HCT116 (cell line): ENCODE results near the gene ZNF628. TPM values are rescaled to one million over a fixed set of nuclear protein-coding genes. Genes with fewer than 3 reads are reported as not detected.

Experiments used
- ATAC-seq: fragments of 200-7000 bp; cut with Tn5 transposase; 2 replicates; pipeline ENCODE4 v1.9.1; 2020; ENCODE audit warnings: mild to moderate bottlenecking, moderate library complexity
- BruUV-seq: library from RNA; stranded (reverse); fragments of 400-500 nt; replicated peaks from 2 replicates; lab custom pipeline; 2021; lab: Mats Ljungman, UMichigan
- CTCF ChIA-PET: fragments of 300-600 bp; sonication (Branson Sonifier 250); formaldehyde crosslinking; loops from one replicate; lab custom pipeline; 2021; ENCODE audit warnings: antibody characterized with exemption; lab: Charles Lee
- POLR2A ChIA-PET: fragments of 300-600, 350-600 bp; sonication (Branson Sonifier 250); formaldehyde crosslinking; loops from one replicate; lab custom pipeline; 2021; ENCODE audit warnings: antibody characterized with exemption; lab: Charles Lee
- RAD21 ChIA-PET, 2 experiments: fragments of 300-600 bp; sonication (Branson Sonifier 250); formaldehyde crosslinking; loops; one replicate each; lab custom pipeline; 2023; ENCODE audit warnings: low total read pairs in 2 of 2; ENCODE audit not compliant: uncharacterized antibody in 2 of 2, unreplicated experiment in 2 of 2, low non-redundant PET in 1 of 2; lab: Charles Lee
- DNase-seq: peaks from one replicate; pipeline ENCODE4 v3.0.0-alpha.2; 2010; ENCODE audit warnings: low read depth, low spot score
- H2AFZ ChIP-seq: fragments of 200-600 bp; shearing (Covaris generic), sonication (generic); 2 replicates; pipeline ENCODE4 v1.6.1; 2017; ENCODE audit warnings: low read depth, mixed run types, mixed read lengths, antibody characterized with exemption, low read length; ENCODE audit not compliant: poor library complexity, severe bottlenecking
- H3K27ac ChIP-seq: 2 replicates; pipeline ENCODE4 v1.5.1; 2012; ENCODE audit warnings: low read depth, low read length
- H3K27me3 ChIP-seq: fragments of 200-600 bp; sonication (generic); 2 replicates; pipeline ENCODE4 v1.6.1; 2016; ENCODE audit warnings: mixed run types, low read length, mixed read lengths; ENCODE audit not compliant: insufficient read depth
- H3K36me3 ChIP-seq, 2 experiments: fragments of 200-500 bp in 1 of 2; fragments of 200-600 bp in 1 of 2; sonication (Bioruptor generic) in 1 of 2; sonication (generic) in 1 of 2; 2 replicates each; pipeline versions ENCODE4 v1.5.1 to v1.6.1; 2014 to 2016; ENCODE audit warnings: low read length in 2 of 2, inconsistent platforms in 1 of 2, mixed read lengths in 1 of 2, mixed run types in 1 of 2; ENCODE audit not compliant: insufficient read depth in 2 of 2, control insufficient read depth in 1 of 2
- H3K4me1 ChIP-seq, 2 experiments: fragments of 200-600 bp in 1 of 2; sonication (generic) in 1 of 2; 2 replicates each; pipeline versions ENCODE4 v1.5.1 to v1.6.1; 2012 to 2017; ENCODE audit warnings: low read length in 2 of 2, inconsistent platforms in 1 of 2, mild to moderate bottlenecking in 1 of 2, mixed read lengths in 1 of 2, mixed run types in 1 of 2, moderate library complexity in 1 of 2; ENCODE audit not compliant: insufficient read depth in 2 of 2, control insufficient read depth in 1 of 2
- H3K4me2 ChIP-seq: fragments of 200-600 bp; sonication (generic); 2 replicates; pipeline ENCODE4 v1.6.1; 2017; ENCODE audit warnings: mixed run types, low read length, mixed read lengths
- H3K4me3 ChIP-seq, 2 experiments: fragments of 200-600 bp in 1 of 2; sonication (generic) in 1 of 2; replicated peaks in 1 of 2; 2 replicates each; pipeline ENCODE4 v1.5.1; 2011 to 2016; ENCODE audit warnings: low read length in 2 of 2, control low read depth in 1 of 2, low read depth in 1 of 2, mild to moderate bottlenecking in 1 of 2, mixed read lengths in 1 of 2, mixed run types in 1 of 2
- H3K79me2 ChIP-seq: fragments of 200-600 bp; sonication (generic); 2 replicates; pipeline ENCODE4 v1.6.1; 2017; ENCODE audit warnings: mild to moderate bottlenecking, mixed run types, low read length, moderate library complexity, mixed read lengths; ENCODE audit not compliant: insufficient read depth
- H3K9ac ChIP-seq: fragments of 200-600 bp; sonication (generic); 2 replicates; pipeline ENCODE4 v1.6.1; 2016; ENCODE audit warnings: low read length, mixed read lengths
- H3K9me2 ChIP-seq: fragments of 200-600 bp; sonication (generic), shearing (Covaris generic); 2 replicates; pipeline ENCODE4 v1.6.1; 2017; ENCODE audit warnings: mixed run types, mild to moderate bottlenecking, moderate library complexity; ENCODE audit not compliant: insufficient read depth
- H3K9me3 ChIP-seq, 2 experiments: fragments of 200-500 bp in 1 of 2; fragments of 200-600 bp in 1 of 2; sonication (Bioruptor generic) in 1 of 2; sonication (generic) in 1 of 2; 2 replicates each; pipeline ENCODE4 v1.6.1; 2014 to 2017; ENCODE audit warnings: low read length in 2 of 2, mixed read lengths in 2 of 2, inconsistent platforms in 1 of 2, low read depth in 1 of 2, mild to moderate bottlenecking in 1 of 2, mixed run types in 1 of 2, moderate library complexity in 1 of 2; ENCODE audit not compliant: control insufficient read depth in 1 of 2, insufficient read depth in 1 of 2
- H4K20me1 ChIP-seq: fragments of 200-600 bp; sonication (generic), shearing (Covaris generic); 2 replicates; pipeline ENCODE4 v1.6.1; 2017; ENCODE audit warnings: mixed run types, mild to moderate bottlenecking, moderate library complexity; ENCODE audit not compliant: insufficient read depth
- FOSL1 ChIP-seq: IDR thresholded peaks from 2 replicates; pipeline ENCODE4 v1.6.1; 2012; ENCODE audit warnings: low read depth
- JUND ChIP-seq: IDR thresholded peaks from 2 replicates; pipeline ENCODE4 v1.6.1; 2012
- RAD21 ChIP-seq: IDR thresholded peaks from 2 replicates; pipeline ENCODE4 v1.6.1; 2012; ENCODE audit warnings: low read depth, mild to moderate bottlenecking
- intact Hi-C: fragments of 100-400 bp; cut with micrococcal nuclease; formaldehyde crosslinking; loops from 2 replicates; pipeline ENCODE4 v1.10.0; 2022
- total RNA-seq: library from RNA; stranded (reverse); gene quantifications from one replicate; pipeline ENCODE4 v1.2.1, GENCODE V29; 2021; ENCODE audit not compliant: unreplicated experiment
- TF ChIP-seq, protein P1 (sequence below): IDR thresholded peaks from 2 replicates; pipeline ENCODE4 v1.6.1; 2012

Gene ZNF628
- total RNA-seq, 1 experiment from 2014 or later: 14.9 TPM

DNA sequence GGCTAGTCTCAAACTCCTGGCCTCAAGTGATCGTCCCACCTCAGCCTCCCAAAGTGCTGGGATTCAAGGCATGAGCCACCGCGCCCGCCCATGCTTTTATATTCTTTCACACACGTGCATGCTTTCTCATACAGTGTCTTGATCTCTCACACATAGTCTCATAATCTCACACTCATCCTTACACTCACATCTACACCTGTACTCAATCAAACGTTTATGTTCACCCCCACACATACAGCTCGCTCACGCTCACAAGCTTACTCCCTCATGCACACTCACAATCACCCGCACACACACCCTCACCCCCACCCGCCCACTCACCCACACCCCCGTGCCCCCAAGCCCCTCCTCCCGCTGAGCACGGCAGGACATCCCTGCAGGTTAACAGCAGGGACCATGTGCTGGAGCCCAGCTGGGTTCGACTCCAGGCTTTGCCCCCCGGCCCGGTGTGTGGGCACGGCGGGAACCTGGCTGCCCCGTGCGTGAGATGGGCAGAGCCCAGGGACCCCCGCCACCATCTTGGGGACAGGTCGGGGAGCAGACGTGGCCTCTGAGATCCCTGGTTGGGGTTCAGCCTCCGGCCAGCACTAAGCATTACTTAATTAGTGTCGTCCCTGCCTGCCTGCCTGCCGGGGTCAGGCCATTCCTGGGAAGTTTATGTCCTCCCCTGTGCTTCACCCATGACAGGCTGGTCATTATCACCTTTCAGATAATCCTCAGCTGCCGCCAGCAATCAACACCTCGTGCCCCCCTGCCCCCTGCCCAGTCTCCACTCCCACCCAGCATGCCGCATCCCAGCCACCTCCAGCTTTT is 49.1 kb downstream of the ZNF628 start (continued):
- TF ChIP-seq RAD21: no peak

DNA sequence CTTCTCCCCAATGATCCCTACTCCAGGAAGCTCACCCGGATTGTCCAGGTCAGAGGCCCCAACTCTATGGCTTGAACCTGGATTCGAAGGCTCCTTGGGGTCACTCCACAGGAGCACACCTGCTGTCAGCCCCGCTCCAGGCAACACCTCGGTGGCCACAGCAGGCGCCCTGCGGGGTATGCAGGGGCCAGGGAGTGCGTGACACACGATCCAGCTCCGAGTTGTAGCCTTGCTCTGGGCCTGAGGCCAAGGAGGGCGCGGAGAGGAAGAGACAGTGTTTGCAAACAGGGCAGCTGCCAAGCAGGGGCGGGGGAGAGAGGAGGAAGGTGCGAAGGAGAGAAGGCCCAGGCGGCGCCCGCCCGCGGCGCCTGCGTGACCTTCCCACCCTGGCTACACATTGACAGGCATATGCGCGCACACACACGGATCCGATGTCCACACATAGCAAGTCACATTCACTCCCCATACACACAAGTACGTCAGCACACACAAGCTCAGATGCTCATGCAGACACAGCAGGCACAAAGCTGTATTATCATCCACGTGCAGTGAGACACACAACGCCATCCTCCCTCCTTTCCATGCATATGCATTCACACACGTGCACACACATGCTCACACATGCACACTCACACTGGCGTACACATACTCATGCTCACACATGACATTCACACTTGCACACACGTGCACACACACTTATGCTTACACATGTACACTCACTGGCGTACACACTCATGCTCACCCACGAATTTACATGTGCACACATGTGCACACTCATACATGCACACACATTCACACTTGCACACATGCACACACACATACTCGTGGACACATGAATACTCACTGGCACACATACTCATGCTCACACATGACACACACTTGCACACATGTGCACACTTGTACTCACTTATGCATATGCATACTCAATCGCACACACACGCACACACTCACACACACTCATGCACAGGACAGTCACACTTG is 50.1 kb downstream of the ZNF628 start:
- BruUV-seq: no TSS peak
- RAD21 ChIA-PET: no interaction called here

More for the DNA sequence above, 50.1 kb downstream of the ZNF628 start:
- TF ChIP-seq RAD21 (no peak), FOSL1 (no peak), JUND (no peak)
- TF ChIP-seq, protein P1, sequence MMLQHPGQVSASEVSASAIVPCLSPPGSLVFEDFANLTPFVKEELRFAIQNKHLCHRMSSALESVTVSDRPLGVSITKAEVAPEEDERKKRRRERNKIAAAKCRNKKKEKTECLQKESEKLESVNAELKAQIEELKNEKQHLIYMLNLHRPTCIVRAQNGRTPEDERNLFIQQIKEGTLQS: no peak
- no peaks in the 10 kb centered on the region for H3K27me3 ChIP-seq
- H2AFZ ChIP-seq: no peak overlapping the region
- H3K4me2 ChIP-seq: no peak overlapping the region
- no peaks in the 10 kb centered on the region for H3K79me2 ChIP-seq
- H3K36me3 ChIP-seq: no peaks in the 10 kb centered on the region
- CTCF ChIA-PET: no interaction called here
- intact Hi-C loops: no loop called here
- peaks cover 0 to 4% of the 10 kb centered on the region in 2 experiments; a peak in 1 of 4 replicates for H3K9me3 ChIP-seq
- no peaks in the 10 kb centered on the region for H3K9me2 ChIP-seq
- H3K9ac ChIP-seq: no peak overlapping the region
- H3K4me3 ChIP-seq: no peak overlapping the region
- ATAC-seq (no peak), DNase-seq (no peak)
- POLR2A ChIA-PET: interaction anchor here (0.8 kb wide), 1 partner anchor 50 kb away, joined by 3 read pairs; the partner anchor contains the start of gene ZNF628
- no peaks in the 10 kb centered on the region for H4K20me1 ChIP-seq
- H3K4me1 ChIP-seq: peaks cover 0 to 4% of the 10 kb centered on the region in 2 experiments; a peak in 1 of 4 replicates
- no peak overlapping the region for H3K27ac ChIP-seq
